HK-2 (cell line): ENCODE results near the gene SMCO2.

ENCODE experiments used
- DNase-seq: peaks from one replicate; pipeline ENCODE4 v3.0.0-alpha.2; 2018; ENCODE audit not compliant: unreplicated experiment

The SMCO2 gene

GRCh38 chr12:27499377-27499776, 52.8 kb downstream of the SMCO2 start:
- no peak for DNase-seq

GRCh38 chr12:27500546-27500945, 54.0 kb downstream of the SMCO2 start:
- no peak for DNase-seq

DNA sequence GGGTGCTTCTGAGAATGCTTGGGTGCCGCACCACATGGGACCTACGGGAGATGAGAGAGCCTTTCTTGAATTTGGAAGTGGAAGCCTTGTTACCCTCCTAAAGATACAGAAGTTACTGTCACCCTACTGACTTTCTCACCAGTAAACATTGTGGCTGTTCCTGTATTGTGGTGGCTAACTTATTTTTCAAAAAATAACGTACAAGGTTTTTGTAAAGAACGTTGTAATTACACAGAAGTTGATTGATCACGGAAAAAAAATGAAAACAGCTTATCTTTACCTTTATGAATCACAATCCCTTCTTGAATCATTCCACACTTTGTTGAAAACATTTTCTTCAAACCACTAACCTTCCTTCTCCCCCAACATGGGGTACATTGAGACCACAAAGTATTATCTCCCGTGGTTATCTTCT, 55.5 kb downstream of the SMCO2 start:
- DNase-seq: no peak

GRCh38 chr12:27504507-27504906, 58.0 kb downstream of the SMCO2 start:
- no peak for DNase-seq

GRCh38 chr12:27505109-27505508, 58.6 kb downstream of the SMCO2 start:
- no peak for DNase-seq

- DNase-seq: no peak
Measured at GRCh38 chr12:27505761-27506160, 59.2 kb downstream of the SMCO2 start.

DNA sequence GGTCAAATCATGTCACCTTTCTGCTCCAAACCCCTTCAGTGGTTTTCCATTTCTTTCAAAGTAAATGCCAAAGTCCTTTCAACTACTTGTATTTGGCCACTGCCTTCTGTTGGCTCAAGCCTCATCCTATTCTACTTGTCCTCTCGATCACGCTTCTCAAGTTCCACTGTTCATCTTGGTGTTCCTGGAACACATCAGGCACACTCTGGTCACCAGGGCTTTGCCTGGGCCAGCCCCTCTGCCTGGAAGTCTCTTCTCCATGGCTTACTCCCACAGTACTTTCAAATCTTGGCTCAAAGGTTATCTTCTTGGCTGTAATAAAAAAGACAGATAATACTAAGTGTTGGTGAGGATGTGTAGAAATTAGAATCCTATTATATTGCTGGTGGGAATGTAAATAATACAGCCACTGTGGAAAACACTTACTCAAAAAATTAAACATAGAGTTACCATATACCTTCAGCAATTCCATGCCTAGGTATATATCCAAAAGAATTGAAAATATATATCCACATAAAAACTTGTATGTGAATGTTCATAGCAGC, 60.2 kb downstream of the SMCO2 start:
- no peak for DNase-seq

DNA sequence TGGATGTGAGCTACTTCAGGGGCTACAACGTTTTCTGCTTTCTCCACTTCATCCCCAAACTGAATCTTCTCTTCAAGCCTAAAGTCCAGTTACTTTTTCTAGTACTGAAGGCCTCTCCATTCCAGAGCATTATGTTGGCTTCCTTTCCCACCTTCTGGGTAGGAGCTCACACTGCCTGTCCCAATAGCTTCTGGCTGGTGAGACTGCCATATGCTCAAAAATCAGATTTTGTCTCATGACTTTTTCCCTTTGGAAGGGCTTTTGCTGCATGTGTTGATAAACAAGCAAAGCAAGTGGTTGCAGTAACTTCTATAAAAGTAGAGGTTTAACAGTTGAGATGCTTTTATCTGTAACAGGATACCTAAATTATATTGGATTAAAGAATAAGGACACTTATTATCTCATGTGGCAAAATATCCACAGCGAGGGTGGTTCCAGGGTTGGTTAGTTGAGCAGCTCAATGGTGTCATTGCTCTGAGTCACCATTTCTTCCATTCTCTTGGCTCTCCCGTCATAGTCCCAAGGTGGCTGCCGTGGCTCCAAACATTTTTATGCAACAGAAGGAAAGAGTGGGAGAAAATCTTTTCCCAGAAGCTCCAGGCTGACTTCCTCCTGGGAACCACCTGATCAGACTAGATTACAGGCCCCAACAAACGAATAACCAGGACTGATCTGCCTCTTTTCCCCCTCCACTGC, 62.3 kb downstream of the SMCO2 start:
- DNase-seq: no peak

GRCh38 chr12:27511031-27511722, 64.6 kb downstream of the SMCO2 start:
- no peak for DNase-seq

DNA sequence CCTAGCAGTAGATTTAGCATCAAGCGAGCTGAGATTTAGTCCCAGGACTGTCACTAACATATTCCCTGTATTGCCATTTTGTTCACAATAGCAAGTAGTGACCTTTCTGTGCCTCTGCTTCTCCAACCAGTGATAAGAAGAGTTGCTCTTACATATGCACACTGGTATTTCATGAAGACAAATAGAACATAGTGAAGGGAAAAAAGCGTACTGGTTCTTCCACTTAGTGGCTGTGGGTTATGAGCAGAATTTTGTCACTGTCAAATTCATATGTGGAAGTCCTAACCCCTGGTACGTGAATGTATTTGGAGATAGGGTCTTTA, 65.1 kb downstream of the SMCO2 start:
- no peak for DNase-seq

- no peak for DNase-seq
Measured at GRCh38 chr12:27513155-27513824, 66.8 kb downstream of the SMCO2 start.

- DNase-seq: peak; percentile 59
Measured at GRCh38 chr12:27515671-27516070, 69.1 kb downstream of the SMCO2 start.

GRCh38 chr12:27516625-27517024, 70.1 kb downstream of the SMCO2 start:
- DNase-seq: no peak

- no peak for DNase-seq
Measured at GRCh38 chr12:27517546-27517945, 71.0 kb downstream of the SMCO2 start.

- no peak for DNase-seq
Measured at GRCh38 chr12:27517961-27518665, 71.6 kb downstream of the SMCO2 start.

DNA sequence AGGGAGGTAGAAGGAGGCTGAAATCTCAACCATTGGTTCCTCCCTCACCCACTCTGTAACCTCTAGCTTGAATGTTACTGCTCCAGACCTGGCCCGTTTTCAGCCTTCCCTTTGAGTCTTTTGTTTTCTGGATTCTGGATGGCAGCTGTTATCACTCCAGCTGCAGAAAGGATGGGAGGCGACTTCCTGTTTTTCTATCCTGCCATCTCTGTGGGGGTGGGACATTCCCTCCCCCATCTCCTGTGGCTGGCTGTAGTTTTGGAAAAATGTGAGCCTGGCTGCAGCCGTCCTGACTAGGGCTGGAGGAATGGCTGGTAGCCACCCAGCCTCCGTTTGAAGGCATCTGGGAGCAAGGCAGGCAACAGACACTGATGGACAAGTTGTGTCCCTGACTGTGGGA, 74.5 kb downstream of the SMCO2 start:
- no peak for DNase-seq

DNA sequence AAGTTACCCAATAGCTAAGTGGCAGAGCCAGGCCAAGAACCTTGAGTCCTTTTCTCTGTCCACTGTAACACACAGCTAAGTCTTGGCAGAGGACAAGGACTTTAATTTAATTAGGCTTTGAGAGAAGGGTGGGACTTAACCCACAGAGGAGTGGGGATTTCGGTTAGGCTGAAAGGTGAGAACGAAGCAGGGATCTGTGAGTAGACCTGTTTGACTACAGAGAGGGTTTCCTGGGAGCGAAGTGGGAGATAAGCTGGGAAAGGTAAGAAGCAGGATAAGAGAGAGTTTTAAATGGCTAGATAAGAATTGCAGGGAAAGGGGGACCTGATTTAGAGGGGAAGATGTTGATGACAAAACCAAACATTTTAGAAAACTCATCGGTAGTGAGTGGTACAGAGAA, 75.4 kb downstream of the SMCO2 start:
- DNase-seq: no peak

DNA sequence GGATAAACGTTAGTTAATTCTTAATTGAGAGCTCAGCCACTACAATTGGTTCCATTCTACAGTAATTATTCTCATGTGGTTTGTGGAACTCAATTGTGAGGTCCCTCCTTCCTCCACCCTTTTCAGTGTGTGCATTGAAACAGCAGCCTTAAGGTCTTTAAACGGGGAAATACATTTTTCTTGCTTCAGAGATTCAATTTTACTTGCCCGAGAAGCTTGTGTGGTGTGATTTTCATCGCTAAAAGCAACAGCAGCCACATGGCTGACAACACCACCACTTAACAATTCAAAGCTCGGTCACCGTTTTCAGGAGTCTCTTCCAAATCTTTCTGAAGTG, 76.7 kb downstream of the SMCO2 start:
- no peak for DNase-seq

DNA sequence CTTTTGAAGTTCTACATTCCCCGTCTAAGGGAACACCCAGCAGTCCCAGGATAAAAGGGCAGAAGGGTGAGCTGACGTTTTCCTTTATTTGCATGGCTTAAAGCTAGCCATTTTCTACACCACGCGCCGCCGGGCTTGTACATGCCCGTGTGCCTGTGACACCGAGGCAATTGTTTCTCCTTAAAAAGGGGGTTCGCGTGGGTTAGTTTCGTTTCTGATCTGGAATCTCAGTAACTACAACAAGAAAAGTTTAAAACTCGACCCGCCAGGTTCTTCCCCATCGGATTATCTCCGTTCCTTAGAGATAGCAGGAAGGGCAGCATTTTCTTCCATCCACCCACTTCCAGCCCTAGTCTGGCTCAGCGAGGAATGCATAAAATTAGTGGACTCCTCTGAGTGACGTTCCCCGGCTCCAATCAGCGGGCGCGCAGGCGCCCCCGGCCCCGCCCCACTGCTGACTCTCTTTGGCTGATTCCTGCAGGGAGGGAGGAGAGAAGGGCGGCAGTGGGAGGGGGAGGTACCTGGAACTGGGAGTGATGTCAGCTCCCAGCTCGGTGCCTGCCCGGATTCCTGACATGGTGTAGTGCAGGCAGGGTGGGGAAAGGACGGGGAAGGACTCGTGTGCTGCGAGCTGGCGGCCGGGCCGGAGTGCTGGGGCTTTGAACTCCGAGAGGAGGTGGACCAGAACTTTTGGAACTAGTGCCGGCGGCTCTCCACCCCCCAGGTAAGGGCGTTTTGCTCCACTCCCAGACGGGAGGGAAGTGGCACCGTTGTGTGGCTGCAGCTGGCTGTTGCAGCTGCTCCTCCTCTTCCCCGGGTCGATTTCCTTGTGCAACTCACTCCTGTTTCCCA, 77.3 kb downstream of the SMCO2 start, which contains the start of gene PPFIBP1:
Gene PPFIBP1 (plus strand): TSS at position 565 of the 852 bp plus-strand sequence. CDS start 109,191 bp downstream, outside the sequence.
- DNase-seq: peak; percentile 100

DNA sequence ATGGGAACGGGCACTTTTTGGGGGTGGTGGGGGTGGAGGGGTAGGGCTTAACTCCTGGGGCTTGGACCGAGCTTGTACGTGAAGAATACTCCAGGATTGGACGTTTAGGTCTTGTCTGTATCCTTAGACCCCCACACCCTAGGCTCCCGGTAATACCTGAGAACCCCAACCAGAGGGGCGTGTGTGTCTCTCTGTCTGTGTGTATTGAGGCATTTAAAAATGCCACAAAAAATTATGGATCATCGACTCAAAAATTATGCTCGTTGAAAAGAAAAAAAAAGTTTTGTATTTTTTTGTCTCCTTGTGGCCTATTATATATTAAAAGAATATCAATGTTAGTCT, 77.9 kb downstream of the SMCO2 start:
- no peak for DNase-seq
